ENCODE measurements around the gene RPL41.
A peak's percentile ranks its signal among the peaks of the same experiment; 100 is the strongest.

- TF ChIP-seq, protein P1, sequence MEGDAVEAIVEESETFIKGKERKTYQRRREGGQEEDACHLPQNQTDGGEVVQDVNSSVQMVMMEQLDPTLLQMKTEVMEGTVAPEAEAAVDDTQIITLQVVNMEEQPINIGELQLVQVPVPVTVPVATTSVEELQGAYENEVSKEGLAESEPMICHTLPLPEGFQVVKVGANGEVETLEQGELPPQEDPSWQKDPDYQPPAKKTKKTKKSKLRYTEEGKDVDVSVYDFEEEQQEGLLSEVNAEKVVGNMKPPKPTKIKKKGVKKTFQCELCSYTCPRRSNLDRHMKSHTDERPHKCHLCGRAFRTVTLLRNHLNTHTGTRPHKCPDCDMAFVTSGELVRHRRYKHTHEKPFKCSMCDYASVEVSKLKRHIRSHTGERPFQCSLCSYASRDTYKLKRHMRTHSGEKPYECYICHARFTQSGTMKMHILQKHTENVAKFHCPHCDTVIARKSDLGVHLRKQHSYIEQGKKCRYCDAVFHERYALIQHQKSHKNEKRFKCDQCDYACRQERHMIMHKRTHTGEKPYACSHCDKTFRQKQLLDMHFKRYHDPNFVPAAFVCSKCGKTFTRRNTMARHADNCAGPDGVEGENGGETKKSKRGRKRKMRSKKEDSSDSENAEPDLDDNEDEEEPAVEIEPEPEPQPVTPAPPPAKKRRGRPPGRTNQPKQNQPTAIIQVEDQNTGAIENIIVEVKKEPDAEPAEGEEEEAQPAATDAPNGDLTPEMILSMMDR (IDR thresholded peaks at IDR 0.05): peak; percentile 62 to 88 (median 80)
- TF ChIP-seq POLR2A (IDR thresholded peaks at IDR 0.05) (no peak), POLR2AphosphoS5 (IDR thresholded peaks at IDR 0.05) (peak; percentile 14 to 54 (median 17))
These were observed 37.3 kb upstream of the RPL41 start for GRCh38 chr12:56078931-56079722.
